Lung (tissue), 12 donors: ENCODE data around the gene ZC3H10. TPM values are rescaled to one million over a fixed set of nuclear protein-coding genes. Genes with fewer than 3 reads are reported as not detected.
A peak's percentile ranks its signal among the peaks of the same experiment; 100 is the strongest.

Experiments
- ATAC-seq: fragments of 200-7000 bp; cut with Tn5 transposase; one replicate; pipeline ENCODE4 v1.9.1; 2020; ENCODE audit warnings: moderate number of reproducible peaks; ENCODE audit not compliant: insufficient read depth, low FRiP score
- DNase-seq, 3 donors: peaks; one replicate each; pipeline ENCODE4 v3.0.0-alpha.2; 2013 to 2017
- H3K27ac ChIP-seq, 2 donors: one replicate each; pipeline ENCODE4 v1.5.1; 2013; ENCODE audit warnings: mild to moderate bottlenecking in 2 of 2, moderate library complexity in 2 of 2, control low read depth in 1 of 2, inconsistent platforms in 1 of 2, low read depth in 1 of 2, low read length in 1 of 2
- H3K27me3 ChIP-seq, 3 donors: one replicate each; pipeline ENCODE4 v1.5.1; 2013; ENCODE audit warnings: low read length in 2 of 3; ENCODE audit not compliant: control insufficient read depth in 3 of 3, insufficient read depth in 3 of 3
- H3K36me3 ChIP-seq, 4 donors: one replicate each; pipeline ENCODE4 v1.5.1; 2013; ENCODE audit warnings: low read length in 4 of 4, mild to moderate bottlenecking in 1 of 4, moderate library complexity in 1 of 4; ENCODE audit not compliant: control insufficient read depth in 4 of 4, insufficient read depth in 4 of 4
- H3K4me1 ChIP-seq, 5 donors: one replicate each; pipeline ENCODE4 v1.5.1; 2013; ENCODE audit warnings: low read length in 5 of 5, mild to moderate bottlenecking in 2 of 5, moderate library complexity in 1 of 5; ENCODE audit not compliant: control insufficient read depth in 5 of 5, insufficient read depth in 5 of 5
- H3K4me3 ChIP-seq: one replicate; pipeline ENCODE4 v1.5.1; 2013; ENCODE audit warnings: mild to moderate bottlenecking, control low read depth, moderate library complexity
- H3K9ac ChIP-seq, 2 donors: one replicate each; pipeline ENCODE4 v1.5.1; 2013; ENCODE audit warnings: low read length in 2 of 2, control low read depth in 1 of 2; ENCODE audit not compliant: insufficient read depth in 1 of 2
- H3K9me3 ChIP-seq, 4 donors: one replicate each; pipeline ENCODE4 v1.5.1; 2013; ENCODE audit warnings: low read length in 3 of 4, mild to moderate bottlenecking in 1 of 4, moderate library complexity in 1 of 4; ENCODE audit not compliant: control insufficient read depth in 4 of 4, insufficient read depth in 3 of 4
- CTCF ChIP-seq: IDR thresholded peaks from 2 replicates; pipeline ENCODE4 v1.5.1; 2012; ENCODE audit warnings: mild to moderate bottlenecking; ENCODE audit errors: control extremely low read depth, extremely low read depth
- WGBS, 2 donors: extraction: QIAGEN DNeasy Blood & Tissue Kit; methylation state at CpG; one replicate each; pipeline ENCODE4 v1.1.7; 2013; 5-methylcytosine and 5-hydroxymethylcytosine counted together
- polyA plus RNA-seq, 2 donors: library from polyadenylated mRNA; stranded (reverse); fragments of 200-250 nt; gene quantifications; one replicate each; pipeline ENCODE4 v1.2.1, GENCODE V29; 2013
- total RNA-seq, 2 donors: library from RNA; depleted of rRNA in 1 of 2; stranded (reverse); fragments of >200 nt in 1 of 2; gene quantifications; one replicate each; pipeline ENCODE4 v1.2.1, GENCODE V29; 2014 to 2021
- donor health status: control.
- donor health status: control.
- donor health status: Bipolar disorder and iron deficiency.
- donor health status: healthy.
- donor health status: DM: yes; HTN: yes; CAD: no.

Gene ZC3H10
- total and polyA plus RNA-seq, 4 donors = 2.5 to 7.9 (median 3.3) TPM

- H3K4me1 ChIP-seq = peaks cover 0 to 20% (median 8%) of the 10 kb centered on the region in 5 donors
- peaks cover 5 to 16% (median 8%) of the 10 kb centered on the region in 4 donors for H3K36me3 ChIP-seq
- 0 to 2% methylated on average over 2 of the region's 2 CpGs for WGBS, 2 donors
- peak; percentile 81 for TF ChIP-seq CTCF
- H3K27me3 ChIP-seq = no peaks in the 10 kb centered on the region
- H3K9ac ChIP-seq = peak overlapping the region in 1 of 2 donors; percentile 84
- H3K4me3 ChIP-seq = no peak overlapping the region
- DNase-seq = peak; percentile 87 to 93 (median 92)
- no peaks in the 10 kb centered on the region for H3K9me3 ChIP-seq
- peak overlapping the region; percentile 57 to 94 for H3K27ac ChIP-seq
- ATAC-seq = peak; percentile 50
Measured at GRCh38 chr12:56119361-56119796, 1.3 kb downstream of the ZC3H10 start.

- Histone ChIP-seq H3K4me3 (no peak overlapping the region), H3K9me3 (no peaks in the 10 kb centered on the region), H3K27ac (peak overlapping the region in 1 of 2 donors; percentile 57), H3K27me3 (no peaks in the 10 kb centered on the region), H3K36me3 (peaks cover 5 to 16% (median 8%) of the 10 kb centered on the region in 4 donors), H3K9ac (no peak overlapping the region), H3K4me1 (peaks cover 0 to 20% (median 8%) of the 10 kb centered on the region in 5 donors)
- DNase-seq (no peak), ATAC-seq (no peak)
- no peak for TF ChIP-seq CTCF
- 91 to 96% methylated on average over 17 of the region's 17 CpGs for WGBS, 2 donors
Measured at GRCh38 chr12:56120158-56120846, 2.2 kb downstream of the ZC3H10 start.

GRCh38 chr12:56121204-56121870 lies 3.3 kb downstream of the ZC3H10 start:
- WGBS, 2 donors = 92 to 96% methylated on average over 11 of the region's 11 CpGs
- no peak overlapping the region for H3K9ac ChIP-seq

More at GRCh38 chr12:56121204-56121870, 3.3 kb downstream of the ZC3H10 start:
- ATAC-seq (no peak), DNase-seq (no peak)
- Histone ChIP-seq H3K27ac (no peak overlapping the region), H3K4me3 (no peak overlapping the region), H3K4me1 (peaks cover 0 to 28% (median 10%) of the 10 kb centered on the region in 5 donors), H3K27me3 (no peaks in the 10 kb centered on the region), H3K36me3 (peaks cover 5 to 16% (median 8%) of the 10 kb centered on the region in 4 donors), H3K9me3 (no peaks in the 10 kb centered on the region)
- no peak for TF ChIP-seq CTCF
